Measurements from ENCODE around the gene RGS7. TPM values are rescaled to one million over a fixed set of nuclear protein-coding genes. Genes with fewer than 3 reads are reported as not detected.
"Not testable (repeated sequence)": the region's sequence is repeated elsewhere in the genome, so short reads cannot be mapped to it uniquely, and the experiment has no call there.

RGS7 gene
- total RNA-seq, 1 donor from 2014 or later: 1.9 TPM

DNA sequence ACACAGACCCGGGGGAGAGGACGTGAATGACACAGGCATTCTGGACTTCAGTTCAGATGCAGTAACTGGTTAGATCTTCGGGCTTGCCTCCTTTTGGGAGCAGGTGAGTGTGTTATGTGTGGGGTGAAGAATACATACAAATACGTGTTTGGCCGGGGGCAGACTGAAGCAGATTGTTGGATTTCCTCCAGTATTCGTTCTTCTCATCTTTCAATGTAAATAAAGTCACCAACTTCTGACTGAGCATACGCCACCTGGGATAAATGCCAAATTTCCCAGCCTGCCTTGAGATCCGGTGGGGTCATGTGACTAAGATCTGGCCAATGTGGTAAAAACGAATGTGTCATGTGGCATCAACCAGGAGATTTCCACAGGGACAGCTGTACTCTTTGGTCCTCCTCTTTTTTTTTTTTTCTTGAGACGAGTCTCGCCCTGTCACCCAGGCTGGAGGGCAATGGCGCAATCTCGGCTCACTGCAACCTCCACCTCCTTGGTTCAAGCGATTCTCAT is 189.8 kb downstream of the RGS7 start:
- H3K9me3 Mint-ChIP-seq: peaks cover 4% of the 10 kb centered on the region
- H3K36me3 Mint-ChIP-seq: no peaks in the 10 kb centered on the region
- H3K4me1 Mint-ChIP-seq: peaks cover 22% of the 10 kb centered on the region
- H3K4me3 Mint-ChIP-seq: no peak overlapping the region
- H3K27me3 Mint-ChIP-seq (ENCODE audit: low read depth): no peaks in the 10 kb centered on the region
- H3K27ac Mint-ChIP-seq: no peak overlapping the region
- TF ChIP-seq CTCF (IDR thresholded peaks at IDR 0.05; ENCODE audit: unreplicated experiment): no peak
- no peak for DNase-seq (ENCODE audit: low spot score in 2 of 2, unreplicated experiment in 2 of 2)

DNA sequence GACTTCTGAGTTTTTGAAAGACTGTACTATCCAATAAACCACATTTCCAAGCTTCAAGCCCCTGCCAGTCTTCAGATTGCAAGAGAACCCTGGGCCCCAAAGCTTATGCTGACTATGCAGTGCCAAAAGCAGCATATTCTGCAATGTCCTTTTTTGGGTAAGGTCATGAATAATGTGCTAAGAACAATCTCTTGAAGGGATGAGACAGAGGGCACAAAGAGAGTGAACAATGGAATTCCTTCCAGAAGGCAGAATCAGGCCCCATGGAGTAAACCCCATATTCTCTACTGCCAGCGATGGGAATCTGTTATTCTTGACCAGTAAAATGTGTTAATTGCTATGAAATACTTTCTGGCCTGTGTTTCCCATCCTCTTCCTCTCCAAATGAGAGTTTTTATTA is 190.4 kb downstream of the RGS7 start:
- H3K27ac Mint-ChIP-seq: no peak overlapping the region
- DNase-seq (ENCODE audit: low spot score in 2 of 2, unreplicated experiment in 2 of 2): no peak
- no peaks in the 10 kb centered on the region for H3K27me3 Mint-ChIP-seq (ENCODE audit: low read depth)
- H3K9me3 Mint-ChIP-seq: peaks cover 4% of the 10 kb centered on the region
- no peaks in the 10 kb centered on the region for H3K36me3 Mint-ChIP-seq
- no peak for TF ChIP-seq CTCF (IDR thresholded peaks at IDR 0.05; ENCODE audit: unreplicated experiment)
- peaks cover 16% of the 10 kb centered on the region for H3K4me1 Mint-ChIP-seq
- no peak overlapping the region for H3K4me3 Mint-ChIP-seq

DNA sequence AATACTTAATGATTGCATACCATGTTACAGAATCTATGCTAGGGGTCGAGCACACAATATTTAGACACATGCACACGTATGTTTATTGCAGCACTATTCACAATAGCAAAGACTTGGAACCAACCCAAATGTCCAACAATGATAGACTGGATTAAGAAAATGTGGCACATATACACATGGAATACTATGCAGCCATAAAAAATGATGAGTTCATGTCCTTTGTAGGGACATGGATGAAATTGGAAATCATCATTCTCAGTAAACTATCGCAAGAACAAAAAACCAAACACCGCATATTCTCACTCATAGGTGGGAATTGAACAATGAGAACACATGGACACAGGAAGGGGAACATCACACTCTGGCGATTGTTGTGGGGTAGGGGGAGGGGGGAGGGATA is 191.7 kb downstream of the RGS7 start:
- not testable (repeated sequence) for H3K27ac Mint-ChIP-seq; H3K4me3 Mint-ChIP-seq; DNase-seq (ENCODE audit: low spot score in 2 of 2, unreplicated experiment in 2 of 2); H3K27me3 Mint-ChIP-seq (ENCODE audit: low read depth); H3K36me3 Mint-ChIP-seq; H3K9me3 Mint-ChIP-seq; H3K4me1 Mint-ChIP-seq

- no peaks in the 10 kb centered on the region for H3K36me3 Mint-ChIP-seq
- H3K27me3 Mint-ChIP-seq (ENCODE audit: low read depth): no peaks in the 10 kb centered on the region
- H3K4me1 Mint-ChIP-seq: peaks cover 13% of the 10 kb centered on the region
- TF ChIP-seq CTCF (IDR thresholded peaks at IDR 0.05; ENCODE audit: unreplicated experiment): no peak
- H3K9me3 Mint-ChIP-seq: peaks cover 4% of the 10 kb centered on the region
- no peak overlapping the region for H3K4me3 Mint-ChIP-seq
- H3K27ac Mint-ChIP-seq: no peak overlapping the region
- no peak for DNase-seq (ENCODE audit: low spot score in 2 of 2, unreplicated experiment in 2 of 2)
Measured at GRCh38 chr1:241163363-241163762, 193.6 kb downstream of the RGS7 start.

GRCh38 chr1:241161188-241161689 is 195.8 kb downstream of the RGS7 start:
- no peaks in the 10 kb centered on the region for H3K27me3 Mint-ChIP-seq (ENCODE audit: low read depth)
- H3K9me3 Mint-ChIP-seq: peaks cover 4% of the 10 kb centered on the region
- no peak for TF ChIP-seq CTCF (IDR thresholded peaks at IDR 0.05; ENCODE audit: unreplicated experiment)
- no peak overlapping the region for H3K4me3 Mint-ChIP-seq
- no peak for DNase-seq (ENCODE audit: low spot score in 2 of 2, unreplicated experiment in 2 of 2)
- no peaks in the 10 kb centered on the region for H3K36me3 Mint-ChIP-seq
- H3K4me1 Mint-ChIP-seq: peaks cover 16% of the 10 kb centered on the region
- no peak overlapping the region for H3K27ac Mint-ChIP-seq

GRCh38 chr1:241157435-241157834 is 199.6 kb downstream of the RGS7 start:
- Mint-ChIP-seq H3K27me3 (ENCODE audit: low read depth) (no peaks in the 10 kb centered on the region), H3K27ac (no peak overlapping the region), H3K9me3 (peaks cover 5% of the 10 kb centered on the region), H3K4me3 (no peak overlapping the region), H3K4me1 (peaks cover 15% of the 10 kb centered on the region), H3K36me3 (no peaks in the 10 kb centered on the region)
- no peak for DNase-seq (ENCODE audit: low spot score in 2 of 2, unreplicated experiment in 2 of 2)
- TF ChIP-seq CTCF (IDR thresholded peaks at IDR 0.05; ENCODE audit: unreplicated experiment): no peak

Data from mesothelial cell of epicardium (in vitro differentiated cells).